GM08714 (cell line): ENCODE results near the gene USP15.

Experiments
- H3K4me3 ChIP-seq: fragments of 200-500 bp; sonication (Bioruptor generic); 2 replicates; pipeline ENCODE4 v1.5.1; 2014; ENCODE audit warnings: mild to moderate bottlenecking, low read length, inconsistent platforms
- ZNF274 ChIP-seq: IDR thresholded peaks from 2 replicates; pipeline ENCODE4 v1.6.1; 2012; ENCODE audit warnings: mild to moderate bottlenecking, low read depth, low read length

Gene USP15

GRCh38 chr12:62263966-62264365, 3.8 kb downstream of the USP15 start:
- peak overlapping the region; percentile 32 for H3K4me3 ChIP-seq

GRCh38 chr12:62264706-62265105, 4.5 kb downstream of the USP15 start:
- H3K4me3 ChIP-seq: no peak overlapping the region; the same call in 1 of the 2 replicates
- TF ChIP-seq ZNF274: no peak

More at GRCh38 chr12:62263966-62264365, 3.8 kb downstream of the USP15 start:
- TF ChIP-seq ZNF274: no peak

GRCh38 chr12:62265511-62265910, 5.3 kb downstream of the USP15 start:
- H3K4me3 ChIP-seq: no peak overlapping the region
- TF ChIP-seq ZNF274: no peak

- TF ChIP-seq ZNF274: no peak
- H3K4me3 ChIP-seq: no peak overlapping the region
These were observed 6.8 kb downstream of the USP15 start for GRCh38 chr12:62267026-62267425.

- TF ChIP-seq ZNF274: no peak
- no peak overlapping the region for H3K4me3 ChIP-seq
These were observed 7.3 kb downstream of the USP15 start for GRCh38 chr12:62267480-62267879.

GRCh38 chr12:62268956-62269355, 8.8 kb downstream of the USP15 start:
- no peak overlapping the region for H3K4me3 ChIP-seq

GRCh38 chr12:62269464-62270228, 9.4 kb downstream of the USP15 start:
- H3K4me3 ChIP-seq: no peak overlapping the region
- TF ChIP-seq ZNF274: no peak

More at GRCh38 chr12:62268956-62269355, 8.8 kb downstream of the USP15 start:
- no peak for TF ChIP-seq ZNF274

- H3K4me3 ChIP-seq: no peak overlapping the region
- no peak for TF ChIP-seq ZNF274
These were observed 10.2 kb downstream of the USP15 start for GRCh38 chr12:62270384-62270783.

GRCh38 chr12:62270872-62271271, 10.7 kb downstream of the USP15 start:
- no peak for TF ChIP-seq ZNF274
- H3K4me3 ChIP-seq: no peak overlapping the region

GRCh38 chr12:62272936-62273552, 12.8 kb downstream of the USP15 start:
- no peak overlapping the region for H3K4me3 ChIP-seq
- TF ChIP-seq ZNF274: no peak

- no peak overlapping the region for H3K4me3 ChIP-seq
- no peak for TF ChIP-seq ZNF274
These were observed 13.6 kb downstream of the USP15 start for GRCh38 chr12:62273724-62274380.

GRCh38 chr12:62278022-62278421, 17.8 kb downstream of the USP15 start:
- TF ChIP-seq ZNF274: no peak
- H3K4me3 ChIP-seq: no peak overlapping the region

- no peak overlapping the region for H3K4me3 ChIP-seq
- TF ChIP-seq ZNF274: no peak
These were observed 18.9 kb downstream of the USP15 start for GRCh38 chr12:62279058-62279457.

GRCh38 chr12:62279961-62280360, 19.8 kb downstream of the USP15 start:
- no peak for TF ChIP-seq ZNF274
- H3K4me3 ChIP-seq: no peak overlapping the region

- no peak for TF ChIP-seq ZNF274
- H3K4me3 ChIP-seq: no peak overlapping the region
These were observed 22.0 kb downstream of the USP15 start for GRCh38 chr12:62282057-62282774.
